GM18517 (cell line): ENCODE results near the gene RASGEF1C.

ENCODE experiments used
- ATAC-seq: cut with Tn5 transposase; IDR thresholded peaks from one replicate; pipeline ENCODE4 v1.9.1; 2021; ENCODE audit warnings: mild to moderate bottlenecking, moderate library complexity; ENCODE audit not compliant: unreplicated experiment

Gene RASGEF1C

GRCh38 chr5:180086816-180087399 is 122.1 kb downstream of the RASGEF1C start:
- ATAC-seq: no peak

DNA sequence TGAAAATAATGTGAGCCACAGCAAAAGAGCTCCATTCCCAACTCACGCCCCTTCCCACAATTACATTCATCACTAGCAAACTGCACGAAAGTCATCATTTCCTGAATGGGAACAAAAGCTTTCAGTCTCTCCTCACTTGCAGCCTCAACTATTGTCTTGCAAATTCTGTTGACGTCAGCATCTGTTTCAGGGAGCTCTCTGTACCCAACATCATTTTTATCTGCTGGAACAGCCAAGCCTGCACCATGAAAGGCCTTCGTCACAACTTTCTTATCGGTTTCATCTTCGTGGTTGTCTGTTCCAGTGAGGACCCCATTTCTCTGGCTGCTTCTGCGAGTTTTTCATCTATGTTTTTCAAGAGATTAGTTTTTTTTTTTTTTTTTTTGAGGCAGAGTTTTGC is 123.2 kb downstream of the RASGEF1C start:
- ATAC-seq: no peak

DNA sequence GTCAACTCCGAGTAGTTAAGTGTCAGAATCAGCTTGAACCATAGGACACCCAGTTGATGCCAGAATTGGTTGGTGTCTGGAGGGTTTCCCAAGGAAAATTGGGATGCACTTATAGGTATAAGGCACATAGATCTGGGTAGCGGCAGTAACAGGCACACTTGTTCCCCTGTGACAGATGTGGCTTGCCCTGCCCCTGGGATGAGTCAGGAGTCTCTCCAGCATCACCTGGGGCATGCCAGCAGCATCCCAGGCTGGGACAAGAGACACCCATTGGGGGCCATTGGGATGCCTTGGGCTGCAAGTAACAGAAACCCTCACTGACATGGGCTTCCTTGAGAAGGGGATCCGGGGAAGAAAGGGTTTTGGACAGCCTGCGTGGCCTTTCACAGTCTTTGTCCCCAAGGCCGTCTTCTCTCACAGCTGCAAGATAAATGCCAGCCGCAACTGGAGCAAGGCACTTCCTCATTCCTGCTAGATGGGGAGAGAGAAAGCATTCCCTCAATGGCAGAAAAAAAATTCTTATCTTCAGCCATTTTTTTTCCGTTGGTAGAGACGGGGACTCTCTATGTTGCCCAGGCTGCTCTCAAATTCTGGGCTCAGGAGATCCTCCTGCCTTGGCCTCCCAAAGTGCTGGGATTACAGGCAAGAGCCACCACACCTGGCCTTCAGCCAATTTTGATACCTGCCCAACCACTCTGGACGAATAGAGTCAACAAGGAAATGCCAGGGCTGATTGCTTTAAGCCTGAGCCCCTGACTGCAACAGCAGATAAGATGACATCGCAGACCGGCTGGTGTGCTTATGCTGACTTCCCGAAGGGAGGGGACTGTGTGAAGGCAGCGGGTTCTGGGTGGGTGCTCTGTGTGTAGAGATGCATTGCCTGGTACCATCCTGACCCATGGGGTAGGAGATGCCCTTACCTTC is 124.1 kb downstream of the RASGEF1C start:
- ATAC-seq: no peak

DNA sequence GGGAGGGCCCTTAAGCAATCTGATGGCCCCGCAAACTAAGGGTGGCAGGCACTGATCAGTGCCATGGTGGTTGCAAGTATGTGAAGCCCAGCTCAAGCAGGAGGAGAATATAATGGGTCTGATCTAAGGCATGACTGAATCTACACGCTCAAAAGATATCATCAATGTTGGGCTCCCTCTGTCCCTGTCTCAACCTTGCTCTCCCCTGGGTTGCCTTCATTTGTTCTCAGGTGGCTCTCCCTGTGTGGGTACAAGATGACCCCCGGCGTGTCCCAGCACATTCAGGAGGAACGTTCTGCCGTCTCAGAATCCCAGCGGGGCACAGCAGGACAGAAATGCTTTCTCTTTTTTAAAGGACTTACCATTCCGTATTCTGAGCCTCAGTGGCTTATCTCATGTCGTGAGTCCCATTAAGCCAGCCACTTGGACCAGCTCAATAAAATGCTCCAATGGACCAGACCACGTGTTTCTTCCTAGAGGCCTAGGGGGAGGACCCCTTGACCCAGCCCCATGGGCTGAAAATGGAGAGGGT is 125.4 kb downstream of the RASGEF1C start:
- ATAC-seq: no peak

- ATAC-seq: no peak
Measured at GRCh38 chr5:180082633-180083420, 126.2 kb downstream of the RASGEF1C start.

- no peak for ATAC-seq
Measured at GRCh38 chr5:180081481-180081880, 127.5 kb downstream of the RASGEF1C start.

GRCh38 chr5:180080486-180081280 is 128.3 kb downstream of the RASGEF1C start:
- ATAC-seq: no peak

DNA sequence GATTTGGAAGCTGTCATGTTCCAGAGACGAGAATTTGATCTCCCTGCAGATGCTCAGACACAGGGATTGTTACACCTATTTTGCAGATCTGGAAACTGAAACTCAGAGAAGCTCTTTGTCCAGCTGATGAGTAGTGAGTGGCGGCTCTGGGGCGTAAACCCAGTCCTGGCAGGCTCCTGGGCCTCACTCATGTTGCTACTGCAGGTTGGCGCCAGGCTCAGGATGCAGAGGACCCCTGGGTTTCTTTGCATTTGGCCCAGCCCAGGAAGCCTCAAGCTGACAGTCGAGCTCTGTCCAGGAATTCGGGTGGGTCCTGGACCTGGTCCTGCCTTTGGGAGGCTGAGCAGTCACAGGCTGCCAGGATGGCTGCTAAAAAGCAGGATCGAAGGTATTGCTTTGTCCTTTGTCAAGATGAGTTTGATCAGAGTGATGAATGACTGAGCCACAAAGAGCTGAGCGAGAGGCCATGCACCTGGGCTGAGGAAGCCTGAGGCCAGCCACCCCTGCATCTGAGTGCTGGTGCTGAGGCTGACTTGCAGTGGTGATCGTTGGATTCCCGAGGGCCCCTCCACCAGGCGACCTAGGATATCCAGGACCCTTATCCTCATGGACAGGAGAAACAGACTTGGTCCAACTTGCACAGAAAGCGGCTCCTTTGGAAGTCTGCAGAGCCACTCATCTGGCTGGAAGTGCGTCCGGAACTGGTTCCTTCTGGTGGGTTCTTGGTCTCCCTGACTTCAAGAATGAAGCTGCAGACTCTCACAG is 129.1 kb downstream of the RASGEF1C start:
- ATAC-seq: no peak

DNA sequence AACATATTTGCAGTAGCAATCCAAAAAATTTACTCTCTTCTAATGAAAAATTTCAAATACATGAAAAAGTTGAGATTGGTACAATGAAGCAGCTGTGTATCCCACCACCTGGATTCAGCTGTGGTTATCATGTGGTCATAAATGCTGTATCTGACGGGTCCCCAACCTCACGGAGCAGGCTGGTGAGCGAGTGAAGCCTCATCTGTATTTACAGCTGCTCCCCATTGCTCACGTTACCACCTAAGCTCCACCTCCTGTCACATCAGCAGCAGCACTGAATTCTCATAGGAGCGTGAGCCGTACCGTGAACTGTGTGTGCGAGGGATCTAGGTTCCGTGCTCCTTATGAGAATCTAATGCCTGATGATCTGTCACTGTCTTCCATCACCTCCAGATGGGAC is 130.7 kb downstream of the RASGEF1C start:
- ATAC-seq: no peak

GRCh38 chr5:180077594-180078284 is 131.3 kb downstream of the RASGEF1C start:
- ATAC-seq: no peak

DNA sequence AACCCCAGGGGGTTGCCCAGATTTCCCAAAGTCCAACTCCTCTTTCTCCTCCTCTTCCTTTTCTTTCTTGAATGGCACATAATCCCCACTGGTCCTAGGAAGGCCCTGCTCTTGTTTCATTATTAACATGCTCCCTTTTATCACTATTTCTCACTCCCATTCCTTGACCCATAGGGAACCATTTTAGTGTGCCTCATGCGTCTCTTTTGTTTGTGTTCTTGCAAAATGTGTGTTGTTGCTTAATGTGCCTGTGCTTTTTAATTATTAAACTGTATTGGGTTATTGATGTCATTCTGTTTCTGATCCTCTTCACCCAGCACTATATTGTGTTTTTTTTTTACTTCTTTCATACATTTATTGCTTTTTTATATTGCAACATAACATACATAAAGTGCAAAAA is 133.3 kb downstream of the RASGEF1C start:
- ATAC-seq: no peak

DNA sequence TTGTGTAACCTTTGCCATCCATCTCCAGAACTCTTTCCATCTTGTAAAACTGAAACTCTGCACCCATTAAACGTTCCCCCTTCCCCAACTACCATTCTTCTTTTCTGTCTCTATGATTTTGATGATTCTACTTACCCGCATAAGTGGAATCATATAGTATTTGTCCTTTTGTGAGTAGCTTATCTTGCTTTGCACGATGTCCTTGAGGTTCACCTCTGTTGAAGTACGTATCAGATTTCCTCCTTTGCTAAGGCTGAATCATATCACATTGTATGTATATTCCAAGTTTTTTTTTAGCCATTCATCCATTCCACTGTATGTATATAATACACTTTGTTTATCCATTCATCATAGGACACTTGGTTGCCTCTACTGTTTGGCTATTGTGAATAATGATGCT is 134.5 kb downstream of the RASGEF1C start:
- ATAC-seq: no peak

DNA sequence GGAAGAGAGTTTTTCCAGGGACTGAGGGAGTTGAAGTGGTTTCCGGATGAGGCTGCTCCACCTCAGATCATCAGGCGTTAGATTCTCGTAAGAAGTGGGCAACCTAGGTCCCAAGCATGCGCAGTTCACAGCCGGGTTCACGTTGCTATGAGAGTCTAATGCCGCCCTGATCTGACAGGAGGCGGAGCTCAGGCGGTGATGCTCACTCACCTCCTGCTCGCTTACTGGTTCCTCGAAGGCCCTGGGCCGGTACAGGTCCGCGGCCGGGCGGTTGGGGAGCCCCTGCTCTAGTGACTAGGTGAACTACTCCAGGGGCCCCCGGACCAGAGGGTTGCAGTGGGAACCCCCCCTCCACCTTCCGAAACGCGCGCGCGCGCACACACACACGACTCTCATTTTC is 136.5 kb downstream of the RASGEF1C start:
- no peak for ATAC-seq

GRCh38 chr5:180072256-180072548 is 136.8 kb downstream of the RASGEF1C start:
- no peak for ATAC-seq

DNA sequence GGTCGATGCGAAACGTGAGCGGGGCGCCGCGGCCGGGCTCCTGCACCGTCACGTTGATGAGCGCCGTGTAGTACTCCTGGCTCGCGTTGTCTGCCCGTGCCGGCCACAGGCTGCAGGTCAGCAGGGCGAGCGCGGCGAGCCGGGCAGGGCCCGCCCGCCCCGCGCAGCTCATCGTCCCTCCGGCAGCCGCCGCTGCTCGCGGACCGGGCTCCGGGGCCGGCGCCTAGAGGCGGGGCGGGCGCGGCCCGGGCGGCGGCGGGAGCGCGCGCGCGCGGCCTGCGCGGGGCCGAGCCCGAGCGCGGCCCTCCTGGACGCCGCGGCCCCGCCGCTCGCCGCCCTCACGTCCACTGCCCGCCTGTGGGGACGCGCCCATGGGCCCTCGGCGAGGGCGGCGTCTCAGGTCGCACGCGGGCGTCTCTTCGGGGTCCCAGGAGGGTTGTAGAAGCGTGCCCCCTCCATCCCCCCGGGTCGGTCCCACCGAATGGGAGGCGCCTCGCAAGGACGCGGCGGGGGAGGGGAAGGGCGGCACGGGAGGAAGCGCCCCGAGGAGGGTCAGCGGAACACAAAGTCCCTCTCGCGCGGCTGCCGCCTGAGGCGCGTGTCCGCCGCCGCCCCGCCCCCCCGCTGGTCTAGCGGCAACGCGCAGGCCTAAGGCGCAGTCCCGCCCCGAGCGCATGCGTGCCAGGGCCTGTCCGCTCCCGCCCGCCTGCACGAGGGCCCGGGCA is 137.3 kb downstream of the RASGEF1C start, which contains the start of gene RNF130:
Gene RNF130, minus strand, starts transcription at position 229 of the 725 bp plus-strand sequence. Its CDS starts 57 bp downstream, at position 172.
- no peak for ATAC-seq

GRCh38 chr5:180070756-180071530 is 138.1 kb downstream of the RASGEF1C start:
- no peak for ATAC-seq

GRCh38 chr5:180069589-180070247 is 139.3 kb downstream of the RASGEF1C start:
- no peak for ATAC-seq
